Neural cell (in vitro differentiated cells): ENCODE data around the gene CHURC1.

Experiments used
- EP300 ChIP-seq: fragments of 450-650 bp; conservative IDR thresholded peaks from 2 replicates; pipeline ENCODE4 v1.6.1; 2014; ENCODE audit warnings: antibody characterized with exemption, mild to moderate bottlenecking, moderate library complexity; ENCODE audit not compliant: poor library complexity, severe bottlenecking
- EZH2 ChIP-seq: fragments of 200-600, 300-800 bp; shearing (Covaris generic), sonication (generic); IDR thresholded peaks from 2 replicates; pipeline ENCODE4 v1.6.1; 2014; ENCODE audit warnings: antibody characterized with exemption, low read length, borderline replicate concordance, mild to moderate bottlenecking; ENCODE audit not compliant: insufficient read depth, poor library complexity, severe bottlenecking
- POLR2AphosphoS5 ChIP-seq: IDR thresholded peaks from 2 replicates; pipeline ENCODE4 v1.6.1; 2012
- RAD21 ChIP-seq: fragments of 450-650 bp; conservative IDR thresholded peaks from 2 replicates; pipeline ENCODE4 v1.6.1; 2014; ENCODE audit warnings: antibody characterized with exemption, mild to moderate bottlenecking, moderate library complexity
- TF ChIP-seq, protein P1 (sequence below): fragments of 450-650 bp; IDR thresholded peaks from 2 replicates; pipeline ENCODE4 v1.5.1; 2014; ENCODE audit warnings: antibody characterized with exemption, mild to moderate bottlenecking, moderate library complexity; ENCODE audit not compliant: poor library complexity, severe bottlenecking
- TF ChIP-seq, protein P2 (sequence below): IDR thresholded peaks from 2 replicates; pipeline ENCODE4 v1.6.1; 2012; ENCODE audit warnings: borderline replicate concordance

DNA sequence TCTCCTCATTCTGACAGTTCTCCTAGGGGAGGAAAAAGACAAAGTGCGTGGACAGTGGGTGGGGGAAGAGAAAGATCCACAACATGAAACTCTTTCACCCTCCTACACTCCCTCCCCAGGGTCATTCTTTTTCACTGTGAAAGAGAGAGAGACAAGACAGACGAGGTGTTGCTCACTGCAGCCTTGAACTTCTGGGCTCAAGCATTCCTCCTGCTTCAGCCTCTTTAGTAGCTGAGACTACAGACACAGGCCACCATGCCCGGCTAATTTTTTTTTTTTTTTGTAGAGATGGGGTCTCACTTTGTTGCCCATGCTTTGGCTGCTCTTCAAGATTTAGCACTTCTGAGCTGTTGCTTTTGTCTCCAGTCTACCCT is 25.5 kb downstream of the CHURC1 start:
- TF ChIP-seq, protein P1, sequence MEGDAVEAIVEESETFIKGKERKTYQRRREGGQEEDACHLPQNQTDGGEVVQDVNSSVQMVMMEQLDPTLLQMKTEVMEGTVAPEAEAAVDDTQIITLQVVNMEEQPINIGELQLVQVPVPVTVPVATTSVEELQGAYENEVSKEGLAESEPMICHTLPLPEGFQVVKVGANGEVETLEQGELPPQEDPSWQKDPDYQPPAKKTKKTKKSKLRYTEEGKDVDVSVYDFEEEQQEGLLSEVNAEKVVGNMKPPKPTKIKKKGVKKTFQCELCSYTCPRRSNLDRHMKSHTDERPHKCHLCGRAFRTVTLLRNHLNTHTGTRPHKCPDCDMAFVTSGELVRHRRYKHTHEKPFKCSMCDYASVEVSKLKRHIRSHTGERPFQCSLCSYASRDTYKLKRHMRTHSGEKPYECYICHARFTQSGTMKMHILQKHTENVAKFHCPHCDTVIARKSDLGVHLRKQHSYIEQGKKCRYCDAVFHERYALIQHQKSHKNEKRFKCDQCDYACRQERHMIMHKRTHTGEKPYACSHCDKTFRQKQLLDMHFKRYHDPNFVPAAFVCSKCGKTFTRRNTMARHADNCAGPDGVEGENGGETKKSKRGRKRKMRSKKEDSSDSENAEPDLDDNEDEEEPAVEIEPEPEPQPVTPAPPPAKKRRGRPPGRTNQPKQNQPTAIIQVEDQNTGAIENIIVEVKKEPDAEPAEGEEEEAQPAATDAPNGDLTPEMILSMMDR: no peak
- TF ChIP-seq POLR2AphosphoS5: no peak
- no peak for TF ChIP-seq EZH2
- TF ChIP-seq, protein P2, sequence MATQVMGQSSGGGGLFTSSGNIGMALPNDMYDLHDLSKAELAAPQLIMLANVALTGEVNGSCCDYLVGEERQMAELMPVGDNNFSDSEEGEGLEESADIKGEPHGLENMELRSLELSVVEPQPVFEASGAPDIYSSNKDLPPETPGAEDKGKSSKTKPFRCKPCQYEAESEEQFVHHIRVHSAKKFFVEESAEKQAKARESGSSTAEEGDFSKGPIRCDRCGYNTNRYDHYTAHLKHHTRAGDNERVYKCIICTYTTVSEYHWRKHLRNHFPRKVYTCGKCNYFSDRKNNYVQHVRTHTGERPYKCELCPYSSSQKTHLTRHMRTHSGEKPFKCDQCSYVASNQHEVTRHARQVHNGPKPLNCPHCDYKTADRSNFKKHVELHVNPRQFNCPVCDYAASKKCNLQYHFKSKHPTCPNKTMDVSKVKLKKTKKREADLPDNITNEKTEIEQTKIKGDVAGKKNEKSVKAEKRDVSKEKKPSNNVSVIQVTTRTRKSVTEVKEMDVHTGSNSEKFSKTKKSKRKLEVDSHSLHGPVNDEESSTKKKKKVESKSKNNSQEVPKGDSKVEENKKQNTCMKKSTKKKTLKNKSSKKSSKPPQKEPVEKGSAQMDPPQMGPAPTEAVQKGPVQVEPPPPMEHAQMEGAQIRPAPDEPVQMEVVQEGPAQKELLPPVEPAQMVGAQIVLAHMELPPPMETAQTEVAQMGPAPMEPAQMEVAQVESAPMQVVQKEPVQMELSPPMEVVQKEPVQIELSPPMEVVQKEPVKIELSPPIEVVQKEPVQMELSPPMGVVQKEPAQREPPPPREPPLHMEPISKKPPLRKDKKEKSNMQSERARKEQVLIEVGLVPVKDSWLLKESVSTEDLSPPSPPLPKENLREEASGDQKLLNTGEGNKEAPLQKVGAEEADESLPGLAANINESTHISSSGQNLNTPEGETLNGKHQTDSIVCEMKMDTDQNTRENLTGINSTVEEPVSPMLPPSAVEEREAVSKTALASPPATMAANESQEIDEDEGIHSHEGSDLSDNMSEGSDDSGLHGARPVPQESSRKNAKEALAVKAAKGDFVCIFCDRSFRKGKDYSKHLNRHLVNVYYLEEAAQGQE: no peak
- TF ChIP-seq RAD21: no peak
- no peak for TF ChIP-seq EP300
